Karpas-422 (cell line): ENCODE results near the gene SMIM17. TPM values are rescaled to one million over a fixed set of nuclear protein-coding genes. Genes with fewer than 3 reads are reported as not detected.
A peak's percentile ranks its signal among the peaks of the same experiment; 100 is the strongest.

Source experiments
- DNase-seq: peaks from one replicate; pipeline ENCODE4 v3.0.0-alpha.2; 2015
- H2AFZ ChIP-seq: fragments of 200-600 bp; sonication (generic); 2 replicates; pipeline ENCODE4 v1.6.1; 2014; ENCODE audit warnings: antibody characterized with exemption, low read length, mixed read lengths
- H3K27ac ChIP-seq: fragments of 200-600 bp; sonication (generic); 2 replicates; pipeline ENCODE4 v1.5.1; 2014; ENCODE audit warnings: mild to moderate bottlenecking, low read length, moderate library complexity
- H3K27me3 ChIP-seq: fragments of 200-600 bp; sonication (generic); 2 replicates; pipeline ENCODE4 v1.6.1; 2014; ENCODE audit warnings: low read length, mixed read lengths
- H3K36me3 ChIP-seq: fragments of 200-600 bp; sonication (generic); 2 replicates; pipeline ENCODE4 v1.6.1; 2014; ENCODE audit warnings: low read length, mixed read lengths; ENCODE audit not compliant: insufficient read depth
- H3K4me1 ChIP-seq: fragments of 200-600 bp; sonication (generic); 2 replicates; pipeline ENCODE4 v1.6.1; 2014; ENCODE audit warnings: mild to moderate bottlenecking, low read length, mixed read lengths
- H3K4me2 ChIP-seq: fragments of 200-600 bp; sonication (generic); 2 replicates; pipeline ENCODE4 v1.6.1; 2014; ENCODE audit warnings: low read length, low read depth, mild to moderate bottlenecking; ENCODE audit not compliant: poor library complexity, severe bottlenecking
- H3K4me3 ChIP-seq: fragments of 200-600 bp; sonication (generic); 2 replicates; pipeline ENCODE4 v1.5.1; 2014; ENCODE audit warnings: mild to moderate bottlenecking, antibody characterized with exemption, low read length, mixed read lengths
- H3K79me2 ChIP-seq: fragments of 200-600 bp; sonication (generic); 2 replicates; pipeline ENCODE4 v1.6.1; 2014; ENCODE audit warnings: mild to moderate bottlenecking, low read length, mixed read lengths
- H3K9ac ChIP-seq: fragments of 200-600 bp; sonication (generic); 2 replicates; pipeline ENCODE4 v1.6.0; 2014; ENCODE audit warnings: low read length
- H3K9me2 ChIP-seq: fragments of 200-600 bp; sonication (generic), shearing (Covaris generic); replicated peaks from 2 replicates; pipeline ENCODE4 v1.6.0; 2014; ENCODE audit warnings: mild to moderate bottlenecking, low read length, moderate library complexity; ENCODE audit not compliant: insufficient read depth
- H3K9me3 ChIP-seq: fragments of 300-700, 200-600 bp; sonication (generic); 2 replicates; pipeline ENCODE4 v1.6.1; 2014; ENCODE audit warnings: low read length, mixed read lengths
- H4K20me1 ChIP-seq: fragments of 200-600 bp; sonication (generic); 2 replicates; pipeline ENCODE4 v1.6.1; 2014; ENCODE audit warnings: mild to moderate bottlenecking, antibody characterized with exemption, low read length, low read depth; ENCODE audit not compliant: insufficient read depth
- total RNA-seq: library from RNA; depleted of rRNA; stranded (reverse); fragments of >200 nt; shearing (Covaris generic); gene quantifications from 2 replicates; pipeline ENCODE4 v1.2.3, GENCODE V29; 2014; ENCODE audit warnings: low replicate concordance

The SMIM17 gene
- total RNA-seq, 1 experiment from 2014 or later, result 0.19 TPM

DNA sequence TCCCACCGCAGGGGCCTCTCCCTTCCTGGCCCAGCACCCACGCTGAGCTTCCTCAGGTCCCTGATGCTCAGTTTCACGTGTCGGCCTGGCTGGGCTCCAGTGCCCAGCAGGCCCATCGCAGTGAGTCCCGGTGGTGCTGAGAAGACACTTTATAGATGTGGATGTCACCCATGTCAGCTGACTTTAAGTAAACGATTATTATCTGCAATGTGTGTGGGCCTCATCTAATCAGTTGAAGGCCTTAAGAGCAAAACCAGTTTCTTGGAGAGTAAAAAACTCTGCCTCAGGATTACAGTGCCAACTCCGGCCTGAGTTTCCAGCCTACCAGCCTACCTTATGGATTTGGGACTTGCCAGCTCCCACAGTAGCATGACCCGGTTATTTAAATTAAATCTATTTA is 17.3 kb upstream of the SMIM17 start:
- Histone ChIP-seq H3K4me3 (no peak overlapping the region), H3K4me2 (no peak overlapping the region), H3K36me3 (peaks cover 40% of the 10 kb centered on the region), H3K9me2 (no peaks in the 10 kb centered on the region), H3K9me3 (peaks cover 53% of the 10 kb centered on the region), H3K27me3 (no peaks in the 10 kb centered on the region), H3K4me1 (no peaks in the 10 kb centered on the region), H3K79me2 (no peaks in the 10 kb centered on the region), H4K20me1 (no peaks in the 10 kb centered on the region), H3K9ac (no peak overlapping the region), H2AFZ (no peak overlapping the region), H3K27ac (no peak overlapping the region)
- DNase-seq, result no peak

DNA sequence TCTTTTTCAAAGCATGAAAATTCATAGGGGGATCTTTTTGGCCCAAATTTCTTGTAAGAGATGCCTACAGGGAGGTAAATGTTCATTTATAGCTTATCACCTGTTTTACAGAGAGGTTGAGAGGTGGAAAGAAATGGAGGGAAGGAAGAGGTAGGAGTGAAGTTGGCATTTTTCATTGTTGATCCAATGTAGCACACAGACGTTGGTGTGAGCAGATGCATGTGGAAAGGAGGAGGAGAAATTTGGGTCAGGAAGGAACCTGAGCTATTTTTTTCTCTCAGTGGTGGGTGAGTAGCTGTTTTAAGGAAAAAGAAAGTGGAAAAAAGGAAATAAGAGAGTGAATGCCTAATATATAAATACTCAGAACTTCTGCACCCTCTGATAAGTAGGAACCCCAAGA is 9.9 kb upstream of the SMIM17 start:
- H4K20me1 ChIP-seq, result no peaks in the 10 kb centered on the region
- peaks cover 67% of the 10 kb centered on the region for H3K9me3 ChIP-seq
- DNase-seq, result no peak
- H3K27me3 ChIP-seq, result no peaks in the 10 kb centered on the region
- no peaks in the 10 kb centered on the region for H3K4me1 ChIP-seq
- no peak overlapping the region for H3K4me3 ChIP-seq
- no peak overlapping the region for H2AFZ ChIP-seq
- H3K79me2 ChIP-seq, result no peaks in the 10 kb centered on the region
- H3K9ac ChIP-seq, result no peak overlapping the region
- no peaks in the 10 kb centered on the region for H3K9me2 ChIP-seq
- no peak overlapping the region for H3K4me2 ChIP-seq
- no peak overlapping the region for H3K27ac ChIP-seq
- H3K36me3 ChIP-seq, result no peaks in the 10 kb centered on the region

- Histone ChIP-seq H3K9me3 (peaks cover 59% of the 10 kb centered on the region), H3K4me3 (no peak overlapping the region), H3K4me2 (no peak overlapping the region), H3K9me2 (no peaks in the 10 kb centered on the region), H4K20me1 (no peaks in the 10 kb centered on the region), H2AFZ (no peak overlapping the region), H3K27ac (no peak overlapping the region), H3K36me3 (no peaks in the 10 kb centered on the region), H3K27me3 (no peaks in the 10 kb centered on the region), H3K4me1 (no peaks in the 10 kb centered on the region), H3K9ac (no peak overlapping the region), H3K79me2 (no peaks in the 10 kb centered on the region)
- peak; percentile 93 for DNase-seq
These were observed 4.9 kb upstream of the SMIM17 start for GRCh38 chr19:56637976-56638555.

- peaks cover 56% of the 10 kb centered on the region for H3K9me3 ChIP-seq
- no peaks in the 10 kb centered on the region for H4K20me1 ChIP-seq
These were observed 3.7 kb upstream of the SMIM17 start for GRCh38 chr19:56639217-56639616.

GRCh38 chr19:56643460-56643955 is 549 bp downstream of the SMIM17 start:
- Histone ChIP-seq H3K79me2 (no peaks in the 10 kb centered on the region), H2AFZ (no peak overlapping the region), H4K20me1 (no peaks in the 10 kb centered on the region), H3K27ac (no peak overlapping the region), H3K9me3 (peaks cover 57% of the 10 kb centered on the region), H3K9me2 (no peaks in the 10 kb centered on the region), H3K4me1 (no peaks in the 10 kb centered on the region), H3K27me3 (no peaks in the 10 kb centered on the region), H3K4me3 (no peak overlapping the region), H3K36me3 (no peaks in the 10 kb centered on the region), H3K4me2 (no peak overlapping the region), H3K9ac (no peak overlapping the region)
- DNase-seq, result no peak

More at GRCh38 chr19:56639217-56639616, 3.7 kb upstream of the SMIM17 start:
- H3K4me3 ChIP-seq, result no peak overlapping the region
- H3K36me3 ChIP-seq, result no peaks in the 10 kb centered on the region
- H3K9me2 ChIP-seq, result no peaks in the 10 kb centered on the region
- no peaks in the 10 kb centered on the region for H3K27me3 ChIP-seq
- no peaks in the 10 kb centered on the region for H3K4me1 ChIP-seq
- H3K79me2 ChIP-seq, result no peaks in the 10 kb centered on the region
- H2AFZ ChIP-seq, result no peak overlapping the region
- no peak overlapping the region for H3K4me2 ChIP-seq
- DNase-seq, result peak; percentile 83
- H3K27ac ChIP-seq, result no peak overlapping the region
- no peak overlapping the region for H3K9ac ChIP-seq

DNA sequence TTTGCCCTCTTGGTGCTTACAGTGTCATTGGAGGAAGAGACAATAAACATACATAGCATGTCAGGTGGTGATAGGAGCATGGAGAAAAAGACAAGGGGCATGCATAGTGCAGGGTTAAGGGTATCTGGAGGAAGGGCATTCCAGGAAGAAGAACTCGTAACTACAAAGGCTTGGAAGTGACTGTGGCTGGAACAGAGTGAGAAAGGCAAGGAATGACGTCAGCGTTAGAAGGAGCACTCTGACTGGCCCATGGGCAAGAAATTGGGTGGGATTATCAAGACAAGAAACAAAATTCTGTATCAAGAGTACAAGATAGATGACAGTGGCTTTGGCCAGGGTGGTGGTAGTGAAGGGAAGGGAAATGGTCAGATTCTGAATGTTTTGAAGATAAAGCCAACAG is 11.2 kb downstream of the SMIM17 start:
- H3K36me3 ChIP-seq, result no peaks in the 10 kb centered on the region
- no peak overlapping the region for H3K9ac ChIP-seq
- no peaks in the 10 kb centered on the region for H3K27me3 ChIP-seq
- H3K27ac ChIP-seq, result no peak overlapping the region
- no peak overlapping the region for H3K4me3 ChIP-seq
- H3K4me1 ChIP-seq, result no peaks in the 10 kb centered on the region
- no peaks in the 10 kb centered on the region for H3K9me2 ChIP-seq
- DNase-seq, result no peak
- H4K20me1 ChIP-seq, result no peaks in the 10 kb centered on the region
- H3K9me3 ChIP-seq, result peaks cover 46% of the 10 kb centered on the region
- no peak overlapping the region for H2AFZ ChIP-seq
- H3K79me2 ChIP-seq, result no peaks in the 10 kb centered on the region
- no peak overlapping the region for H3K4me2 ChIP-seq

- no peak overlapping the region for H3K4me2 ChIP-seq
- no peaks in the 10 kb centered on the region for H4K20me1 ChIP-seq
- DNase-seq, result no peak
These were observed 17.6 kb downstream of the SMIM17 start for GRCh38 chr19:56660381-56661107.

GRCh38 chr19:56661248-56661647 is 18.3 kb downstream of the SMIM17 start:
- Histone ChIP-seq H3K9ac (no peak overlapping the region), H3K4me2 (no peak overlapping the region), H3K79me2 (no peaks in the 10 kb centered on the region), H3K9me3 (peaks cover 48% of the 10 kb centered on the region), H3K27me3 (no peaks in the 10 kb centered on the region), H3K27ac (no peak overlapping the region), H3K36me3 (no peaks in the 10 kb centered on the region), H3K9me2 (no peaks in the 10 kb centered on the region), H2AFZ (no peak overlapping the region), H3K4me1 (no peaks in the 10 kb centered on the region), H3K4me3 (no peak overlapping the region), H4K20me1 (no peaks in the 10 kb centered on the region)
- no peak for DNase-seq

More at GRCh38 chr19:56660381-56661107, 17.6 kb downstream of the SMIM17 start:
- H3K9me2 ChIP-seq, result no peaks in the 10 kb centered on the region
- H3K4me1 ChIP-seq, result no peaks in the 10 kb centered on the region
- H2AFZ ChIP-seq, result no peak overlapping the region
- no peaks in the 10 kb centered on the region for H3K79me2 ChIP-seq
- peaks cover 47% of the 10 kb centered on the region for H3K9me3 ChIP-seq
- no peaks in the 10 kb centered on the region for H3K36me3 ChIP-seq
- H3K9ac ChIP-seq, result no peak overlapping the region
- H3K27me3 ChIP-seq, result no peaks in the 10 kb centered on the region
- H3K27ac ChIP-seq, result no peak overlapping the region
- no peak overlapping the region for H3K4me3 ChIP-seq
